Esophagus muscularis mucosa (tissue), 4 donors: ENCODE measurements around the gene SLC12A6. TPM values are rescaled to one million over a fixed set of nuclear protein-coding genes. Genes with fewer than 3 reads are reported as not detected.

Source experiments
- DNase-seq: peaks from one replicate; pipeline ENCODE4 v3.0.0-alpha.2; 2017; ENCODE audit errors: extremely low spot score
- H3K27ac ChIP-seq, 4 donors: fragments of 200-600 bp; sonication (generic); replicated peaks in 1 of 4; 1 replicate in 3 of 4; 2 replicates in 1 of 4; pipeline ENCODE4 v1.5.1; 2016 to 2019; ENCODE audit warnings: mild to moderate bottlenecking in 1 of 4
- H3K27me3 ChIP-seq, 4 donors: fragments of 200-600 bp; sonication (generic); one replicate each; pipeline versions ENCODE4 v1.5.1 to v1.6.0; 2016 to 2019
- H3K36me3 ChIP-seq, 4 donors: fragments of 200-600 bp; sonication (generic); one replicate each; pipeline ENCODE4 v1.5.1; 2016 to 2019
- H3K4me1 ChIP-seq, 4 donors: fragments of 200-600 bp; sonication (generic); one replicate each; pipeline ENCODE4 v1.5.1; 2016 to 2019
- H3K4me3 ChIP-seq, 4 donors: fragments of 200-600 bp; sonication (generic); 1 replicate in 2 of 4; 2 replicates in 2 of 4; pipeline ENCODE4 v1.5.1; 2016 to 2019; ENCODE audit warnings: mild to moderate bottlenecking in 4 of 4, moderate library complexity in 1 of 4
- H3K9me3 ChIP-seq, 4 donors: fragments of 200-600 bp; sonication (generic); 1 replicate in 3 of 4; 2 replicates in 1 of 4; pipeline ENCODE4 v1.5.1; 2016 to 2019
- CTCF ChIP-seq, 3 experiments: fragments of 200-600 bp in 2 of 3; fragments of 450-650 bp in 1 of 3; sonication (generic) in 2 of 3; IDR thresholded peaks; one replicate each; pipeline ENCODE4 v1.5.1; 2017 to 2019; ENCODE audit warnings: antibody characterized with exemption in 3 of 3, mild to moderate bottlenecking in 2 of 3, moderate library complexity in 1 of 3
- EP300 ChIP-seq: sonication (generic); formaldehyde crosslinking; IDR thresholded peaks from one replicate; pipeline ENCODE4 v1.6.1; 2017; ENCODE audit warnings: antibody characterized with exemption
- POLR2A ChIP-seq: fragments of 450-650 bp; IDR thresholded peaks from one replicate; pipeline ENCODE4 v1.6.1; 2017; ENCODE audit warnings: antibody characterized with exemption, moderate library complexity, mild to moderate bottlenecking, low read depth
- POLR2AphosphoS5 ChIP-seq, 2 donors: sonication (generic); formaldehyde crosslinking; IDR thresholded peaks; one replicate each; pipeline ENCODE4 v1.6.1; 2017; ENCODE audit warnings: antibody characterized with exemption in 2 of 2
- WGBS: methylation state at CpG from one replicate; pipeline ENCODE4 v1.1.5; 2018; 5-methylcytosine and 5-hydroxymethylcytosine counted together
- intact Hi-C: fragments of 100-400 bp; cut with DNase I; formaldehyde crosslinking; loops from one replicate; pipeline ENCODE4 v1.15.1; 2023
- total RNA-seq, 4 donors: library from RNA; depleted of rRNA; stranded (reverse); fragments of >200 nt; gene quantifications; one replicate each; pipeline versions ENCODE4 v1.1.0 to v1.2.1, GENCODE V29; 2016

The SLC12A6 gene
- total RNA-seq, 4 donors from 2014 or later, result 16.1 to 21.4 (median 16.3) TPM

- H3K4me1 ChIP-seq, result peaks cover 0 to 3% (median 0%) of the 10 kb centered on the region in 4 donors
- no peak overlapping the region for H3K4me3 ChIP-seq
- H3K36me3 ChIP-seq, result peaks cover 0 to 3% (median 0%) of the 10 kb centered on the region in 4 donors
- 85% methylated on average over 2 of the region's 2 CpGs for WGBS
- H3K27me3 ChIP-seq, result no peaks in the 10 kb centered on the region
- intact Hi-C loops, result no loop called here
- no peak for DNase-seq
- H3K9me3 ChIP-seq, result no peaks in the 10 kb centered on the region
- TF ChIP-seq POLR2AphosphoS5 (IDR thresholded peaks at IDR 0.05) (no peak), CTCF (IDR thresholded peaks at IDR 0.05) (no peak), POLR2A (no peak)
- no peak overlapping the region for H3K27ac ChIP-seq
Observed at GRCh38 chr15:34279368-34279767, 58.2 kb downstream of the SLC12A6 start.

DNA sequence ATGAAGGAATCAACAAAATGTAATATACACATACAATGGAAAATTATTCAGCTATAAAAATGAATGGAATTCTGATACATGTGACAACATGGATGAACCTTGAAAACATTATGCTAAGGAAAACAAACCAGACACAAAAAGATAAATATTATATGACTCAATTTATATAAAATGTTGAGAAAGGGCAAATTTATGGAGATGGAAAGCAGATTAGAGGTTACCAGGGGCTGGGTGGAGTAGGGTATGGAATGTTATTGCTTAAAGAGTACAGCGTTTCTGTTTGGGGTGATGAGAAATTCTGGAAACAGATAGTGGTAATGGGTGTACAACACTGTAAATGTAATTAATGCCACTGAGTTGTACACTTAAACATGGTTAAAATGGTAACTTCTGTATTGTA lies 61.9 kb downstream of the SLC12A6 start:
- H3K9me3 ChIP-seq, result no peaks in the 10 kb centered on the region
- TF ChIP-seq POLR2A, result no peak
- no peak for TF ChIP-seq POLR2AphosphoS5 (IDR thresholded peaks at IDR 0.05)
- TF ChIP-seq CTCF (IDR thresholded peaks at IDR 0.05), result no peak
- no peak for TF ChIP-seq EP300
- peaks cover 0 to 3% (median 0%) of the 10 kb centered on the region in 4 donors for H3K4me1 ChIP-seq
- intact Hi-C loops, result no loop called here
- no peaks in the 10 kb centered on the region for H3K27me3 ChIP-seq
- H3K36me3 ChIP-seq, result peaks cover 0 to 5% (median 0%) of the 10 kb centered on the region in 4 donors
- WGBS, result 85% methylated on average over 1 of the region's 1 CpG
- H3K4me3 ChIP-seq, result no peak overlapping the region
- no peak overlapping the region for H3K27ac ChIP-seq
- DNase-seq, result no peak

DNA sequence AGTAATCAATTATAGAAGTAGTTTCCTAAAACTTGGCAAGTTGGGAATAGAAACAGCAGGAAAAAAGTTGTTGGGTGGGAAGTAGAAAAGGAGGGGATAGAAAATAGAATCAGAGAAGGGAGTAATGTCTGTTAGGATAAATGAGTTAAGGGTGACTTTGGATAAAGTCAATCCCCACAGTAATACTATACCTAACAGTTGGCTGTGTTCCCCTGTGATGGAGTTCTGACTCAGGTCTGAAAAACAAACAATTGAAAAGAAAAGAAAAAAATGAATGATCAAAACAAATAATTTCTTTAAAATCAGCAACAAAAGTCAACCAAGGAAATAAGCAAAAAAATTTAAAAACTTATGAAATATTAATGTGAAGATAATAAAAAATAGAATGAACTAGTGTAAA lies 62.4 kb downstream of the SLC12A6 start:
- Histone ChIP-seq H3K27me3 (no peaks in the 10 kb centered on the region), H3K27ac (no peak overlapping the region), H3K36me3 (peaks cover 0 to 8% (median 0%) of the 10 kb centered on the region in 4 donors), H3K4me3 (no peak overlapping the region), H3K4me1 (peaks cover 0 to 3% (median 0%) of the 10 kb centered on the region in 4 donors), H3K9me3 (no peaks in the 10 kb centered on the region)
- intact Hi-C loops, result no loop called here
- DNase-seq, result no peak
- TF ChIP-seq POLR2A (no peak), EP300 (no peak), POLR2AphosphoS5 (IDR thresholded peaks at IDR 0.05) (no peak), CTCF (IDR thresholded peaks at IDR 0.05) (no peak)

DNA sequence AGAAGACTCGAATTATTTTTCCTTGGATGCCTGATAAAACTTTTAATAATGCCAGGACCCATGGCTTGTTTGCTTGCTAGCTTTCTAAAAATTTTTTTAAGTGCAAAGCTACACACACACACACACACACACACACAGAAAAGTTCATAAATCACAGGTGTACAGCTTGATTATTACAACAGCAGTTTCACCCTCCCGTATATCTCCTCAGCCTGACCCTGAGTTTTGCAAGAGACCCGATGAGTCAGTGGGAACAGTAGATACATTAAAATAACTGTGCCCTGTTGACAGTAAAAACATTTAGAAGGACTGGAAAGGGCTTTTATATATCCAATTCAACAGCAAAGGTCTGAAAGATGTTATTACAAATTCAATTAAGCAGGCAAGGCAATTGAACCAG lies 66.1 kb downstream of the SLC12A6 start:
- WGBS, result 91% methylated on average over 3 of the region's 3 CpGs
- Histone ChIP-seq H3K27me3 (no peaks in the 10 kb centered on the region), H3K27ac (no peak overlapping the region), H3K4me3 (no peak overlapping the region), H3K4me1 (peaks cover 0 to 3% (median 0%) of the 10 kb centered on the region in 4 donors), H3K36me3 (peaks cover 0 to 9% (median 0%) of the 10 kb centered on the region in 4 donors), H3K9me3 (no peaks in the 10 kb centered on the region)
- TF ChIP-seq CTCF (IDR thresholded peaks at IDR 0.05) (no peak), EP300 (no peak)
- DNase-seq, result no peak
- intact Hi-C loops, result no loop called here

DNA sequence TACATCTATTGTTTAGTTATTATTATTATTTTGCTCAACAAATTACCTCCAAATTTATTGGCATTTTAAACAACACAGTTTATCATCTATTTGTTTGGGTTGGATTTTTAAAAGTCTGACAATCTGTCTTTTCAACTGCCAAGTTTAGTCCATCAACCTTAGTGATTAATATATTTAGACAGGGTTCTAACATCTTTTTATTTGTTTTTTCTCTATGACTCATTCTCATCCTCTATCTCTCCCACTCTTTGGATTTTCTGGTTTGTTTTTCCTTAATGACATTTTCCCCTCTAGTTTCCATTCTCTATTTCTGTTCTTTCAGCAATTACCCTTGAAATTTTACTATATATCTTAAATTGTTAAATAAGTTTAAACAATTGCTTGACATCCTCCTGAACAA lies 70.8 kb downstream of the SLC12A6 start:
- Histone ChIP-seq H3K4me1 (no peaks in the 10 kb centered on the region), H3K4me3 (no peak overlapping the region), H3K36me3 (peaks cover 0 to 9% (median 0%) of the 10 kb centered on the region in 4 donors), H3K27ac (no peak overlapping the region), H3K9me3 (no peaks in the 10 kb centered on the region), H3K27me3 (no peaks in the 10 kb centered on the region)
- intact Hi-C loops, result no loop called here
- DNase-seq, result no peak
- TF ChIP-seq POLR2AphosphoS5 (IDR thresholded peaks at IDR 0.05) (no peak), POLR2A (no peak), CTCF (IDR thresholded peaks at IDR 0.05) (no peak), EP300 (no peak)
